H1 (cell line): ENCODE results near the gene BLOC1S1. TPM values are rescaled to one million over a fixed set of nuclear protein-coding genes. Genes with fewer than 3 reads are reported as not detected.

Source experiments
- CHD7 ChIP-seq: fragments of 300-600 bp; sonication (generic); IDR thresholded peaks from 2 replicates; pipeline ENCODE4 v1.7.1; 2012; ENCODE audit warnings: low read length, moderate library complexity, mild to moderate bottlenecking, inconsistent platforms; ENCODE audit not compliant: insufficient replicate concordance
- RXRA ChIP-seq: IDR thresholded peaks from 2 replicates; pipeline ENCODE4 v1.6.1; 2011; ENCODE audit warnings: low read depth, mild to moderate bottlenecking, low read length, moderate library complexity; ENCODE audit not compliant: insufficient read depth
- polyA plus RNA-seq, 7 experiments: library from polyadenylated mRNA; depleted of rRNA in 3 of 7; stranded (reverse) in 5 of 7; unstranded in 2 of 7; fragments of >200 nt in 5 of 7; fragments of 200-250 nt in 2 of 7; gene quantifications; 1 replicate in 5 of 7; 2 replicates in 1 of 7; 4 replicates in 1 of 7; pipeline versions ENCODE4 v1.2.1 to v1.2.3, GENCODE V29; 2011 to 2013; ENCODE audit warnings: missing spikeins in 2 of 7, mixed read lengths in 2 of 7
- total RNA-seq: library from RNA; stranded (reverse); fragmentation: NEBNext Ultra II Directional; extraction: Animal tissue kit (Norgen Biotek cat#: 25700); gene quantifications from 2 replicates; pipeline ENCODE4 v1.2.1, GENCODE V29; 2021

BLOC1S1 gene
- total and polyA plus RNA-seq, 2 of the 8 experiments (the other 6 are each of a cell fraction or from before 2014, with no cell fraction given), result 91.1 to 185 TPM

DNA sequence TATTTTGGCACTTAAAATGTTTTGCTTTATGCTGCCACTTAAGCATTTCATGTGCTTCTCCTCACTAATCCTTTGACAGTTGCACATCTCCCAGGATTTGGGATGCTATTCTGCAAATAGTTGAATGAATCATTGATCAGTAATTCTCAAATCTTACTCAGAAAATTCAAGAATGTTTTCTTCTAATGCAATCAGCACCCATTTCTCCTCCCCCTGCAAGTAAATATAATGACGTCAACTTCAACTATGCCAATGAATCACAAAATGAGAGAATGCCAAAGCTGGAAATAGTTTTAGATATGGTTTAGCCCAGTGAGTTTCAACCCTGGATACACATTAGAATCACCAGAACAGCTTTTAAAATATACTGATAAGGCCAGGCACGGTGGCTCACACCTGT lies 2.1 kb upstream of the BLOC1S1 start (continued):
- TF ChIP-seq CHD7 (no peak), RXRA (no peak)
